OCI-LY3 (cell line): Measurements from ENCODE around the gene SRL.

Source experiments
- EZH2phosphoT487 ChIP-seq: fragments of 200-600 bp; shearing (Covaris generic); IDR thresholded peaks from 2 replicates; pipeline ENCODE4 v1.6.1; 2018; ENCODE audit warnings: antibody characterized with exemption, mixed run types, low read depth
- TF ChIP-seq, protein P1 (sequence below): fragments of 200-600, 300-600 bp; sonication (generic); IDR thresholded peaks from 2 replicates; pipeline ENCODE4 v1.5.1; 2014; ENCODE audit warnings: antibody characterized with exemption, low read length, low read depth

GRCh38 chr16:4244254-4245076 lies 2.6 kb upstream of the SRL start:
- TF ChIP-seq, protein P1, sequence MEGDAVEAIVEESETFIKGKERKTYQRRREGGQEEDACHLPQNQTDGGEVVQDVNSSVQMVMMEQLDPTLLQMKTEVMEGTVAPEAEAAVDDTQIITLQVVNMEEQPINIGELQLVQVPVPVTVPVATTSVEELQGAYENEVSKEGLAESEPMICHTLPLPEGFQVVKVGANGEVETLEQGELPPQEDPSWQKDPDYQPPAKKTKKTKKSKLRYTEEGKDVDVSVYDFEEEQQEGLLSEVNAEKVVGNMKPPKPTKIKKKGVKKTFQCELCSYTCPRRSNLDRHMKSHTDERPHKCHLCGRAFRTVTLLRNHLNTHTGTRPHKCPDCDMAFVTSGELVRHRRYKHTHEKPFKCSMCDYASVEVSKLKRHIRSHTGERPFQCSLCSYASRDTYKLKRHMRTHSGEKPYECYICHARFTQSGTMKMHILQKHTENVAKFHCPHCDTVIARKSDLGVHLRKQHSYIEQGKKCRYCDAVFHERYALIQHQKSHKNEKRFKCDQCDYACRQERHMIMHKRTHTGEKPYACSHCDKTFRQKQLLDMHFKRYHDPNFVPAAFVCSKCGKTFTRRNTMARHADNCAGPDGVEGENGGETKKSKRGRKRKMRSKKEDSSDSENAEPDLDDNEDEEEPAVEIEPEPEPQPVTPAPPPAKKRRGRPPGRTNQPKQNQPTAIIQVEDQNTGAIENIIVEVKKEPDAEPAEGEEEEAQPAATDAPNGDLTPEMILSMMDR = no peak
- TF ChIP-seq EZH2phosphoT487 = no peak
